NCI-H2081 treated with DMSO at 0.1 percent for 48 hours (cell line): ENCODE results near the gene COTL1.

ENCODE experiments used
- DNase-seq: peaks from one replicate; lab custom pipeline; 2025; lab: John Stamatoyannopoulos, UW

Gene COTL1

GRCh38 chr16:84614073-84614459 is 3.8 kb downstream of the COTL1 start:
- DNase-seq: no peak

GRCh38 chr16:84613408-84614072 is 4.3 kb downstream of the COTL1 start:
- DNase-seq: no peak

GRCh38 chr16:84612686-84613085 is 5.2 kb downstream of the COTL1 start:
- no peak for DNase-seq

- DNase-seq: no peak
These were observed 6.8 kb downstream of the COTL1 start for GRCh38 chr16:84611041-84611440.

GRCh38 chr16:84610376-84610775 is 7.5 kb downstream of the COTL1 start:
- no peak for DNase-seq

- no peak for DNase-seq
These were observed 8.2 kb downstream of the COTL1 start for GRCh38 chr16:84609563-84610177.

GRCh38 chr16:84608282-84608681 is 9.6 kb downstream of the COTL1 start:
- no peak for DNase-seq

GRCh38 chr16:84607694-84608093 is 10.2 kb downstream of the COTL1 start:
- no peak for DNase-seq

GRCh38 chr16:84607061-84607460 is 10.8 kb downstream of the COTL1 start:
- DNase-seq: no peak

- DNase-seq: no peak
These were observed 11.6 kb downstream of the COTL1 start for GRCh38 chr16:84606081-84606875.

- no peak for DNase-seq
These were observed 12.5 kb downstream of the COTL1 start for GRCh38 chr16:84605339-84605848.

GRCh38 chr16:84604477-84605013 is 13.3 kb downstream of the COTL1 start:
- no peak for DNase-seq

GRCh38 chr16:84603940-84604339 is 13.9 kb downstream of the COTL1 start:
- DNase-seq: no peak

GRCh38 chr16:84603140-84603816 is 14.6 kb downstream of the COTL1 start:
- DNase-seq: no peak

GRCh38 chr16:84600343-84601229 is 17.3 kb downstream of the COTL1 start:
- no peak for DNase-seq

- DNase-seq: no peak
These were observed 18.2 kb downstream of the COTL1 start for GRCh38 chr16:84599521-84600202.

GRCh38 chr16:84598360-84598759 is 19.5 kb downstream of the COTL1 start:
- no peak for DNase-seq

- DNase-seq: no peak
These were observed 19.9 kb downstream of the COTL1 start for GRCh38 chr16:84597931-84598351.

- no peak for DNase-seq
These were observed 20.4 kb downstream of the COTL1 start for GRCh38 chr16:84597528-84597896.

GRCh38 chr16:84596801-84597527 is 20.9 kb downstream of the COTL1 start:
- DNase-seq: no peak
